NCI-H2171 treated with DMSO at 0.1 percent for 48 hours (cell line): Measurements from ENCODE around the gene INO80D.
"Not testable (repeated sequence)": the region's sequence is repeated elsewhere in the genome, so short reads cannot be mapped to it uniquely, and the experiment has no call there.

Source experiments
- DNase-seq: peaks from one replicate; lab custom pipeline; 2025; lab: John Stamatoyannopoulos, UW

Gene INO80D

DNA sequence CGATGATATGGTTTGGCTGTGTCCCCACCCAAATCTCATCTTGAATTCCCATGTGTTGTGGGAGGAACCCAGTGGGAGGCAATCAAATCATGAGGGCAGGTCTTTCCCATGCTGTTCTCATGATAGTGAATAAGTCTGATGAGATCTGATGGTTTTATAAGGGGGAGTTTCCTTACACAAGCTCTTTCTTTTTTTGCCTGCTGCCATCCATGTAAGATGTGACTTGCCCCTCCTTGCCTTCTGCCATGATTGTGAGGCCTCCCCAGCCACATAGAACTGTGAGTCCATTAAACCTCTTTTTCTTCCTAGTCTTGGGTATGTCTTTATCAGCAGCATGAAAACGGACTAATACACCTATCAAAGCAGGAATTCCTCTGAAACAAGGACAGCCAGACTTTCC is 107.2 kb downstream of the INO80D start:
- not testable (repeated sequence) for DNase-seq

DNA sequence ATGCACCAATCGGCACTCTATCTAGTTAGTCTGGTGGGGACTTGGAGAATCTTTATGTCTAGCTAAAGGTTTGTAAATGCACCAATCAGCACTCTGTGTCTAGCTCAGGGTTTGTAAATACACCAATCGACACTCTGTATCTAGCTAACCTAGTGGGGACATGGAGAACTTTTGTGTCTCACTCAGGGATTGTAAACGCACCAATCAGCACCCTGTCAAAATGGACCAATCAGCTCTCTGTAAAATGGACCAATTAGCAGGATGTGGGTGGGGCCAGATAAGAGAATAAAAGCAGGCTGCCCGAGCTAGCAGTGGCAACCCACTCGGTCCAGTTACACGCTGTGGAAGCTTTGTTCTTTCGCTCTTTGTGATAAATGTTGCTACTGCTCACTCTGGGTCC is 108.3 kb downstream of the INO80D start:
- not testable (repeated sequence) for DNase-seq

DNA sequence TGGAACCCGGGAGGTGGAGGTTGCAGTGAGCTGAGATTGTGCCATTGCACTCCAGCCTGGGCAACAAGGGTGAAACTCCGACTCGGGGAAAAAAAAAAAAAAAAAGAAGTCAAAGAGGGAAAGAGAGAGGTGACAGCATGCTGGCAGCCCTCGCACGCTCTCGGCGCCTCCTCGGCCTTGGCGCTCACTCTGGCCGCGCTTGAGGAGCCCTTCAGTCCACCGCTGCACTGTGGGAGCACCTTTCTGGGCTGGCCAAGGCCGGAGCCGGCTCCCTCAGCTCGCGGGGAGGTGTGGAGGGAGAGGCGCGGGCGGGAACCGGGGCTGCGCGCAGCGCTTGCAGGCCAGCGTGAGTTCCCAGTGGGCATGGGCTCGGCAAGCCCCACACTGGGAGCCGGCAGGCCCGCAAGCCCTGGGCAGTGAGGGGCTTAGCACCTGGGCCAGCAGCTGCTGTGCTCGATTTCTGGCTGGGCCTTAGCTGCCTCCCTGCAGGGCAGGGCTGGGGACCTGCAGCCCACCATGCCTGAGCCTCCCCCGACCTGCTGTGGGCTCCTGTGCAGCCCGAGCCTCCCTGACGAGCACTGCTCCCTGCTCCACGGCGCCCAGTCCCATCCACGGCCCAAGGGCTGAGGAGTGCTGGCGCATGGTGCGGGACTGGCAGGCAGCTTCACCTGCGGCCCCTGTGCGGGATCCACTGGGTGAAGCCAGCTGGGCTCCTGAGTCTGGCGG is 108.9 kb downstream of the INO80D start:
- DNase-seq: not testable (repeated sequence)

DNA sequence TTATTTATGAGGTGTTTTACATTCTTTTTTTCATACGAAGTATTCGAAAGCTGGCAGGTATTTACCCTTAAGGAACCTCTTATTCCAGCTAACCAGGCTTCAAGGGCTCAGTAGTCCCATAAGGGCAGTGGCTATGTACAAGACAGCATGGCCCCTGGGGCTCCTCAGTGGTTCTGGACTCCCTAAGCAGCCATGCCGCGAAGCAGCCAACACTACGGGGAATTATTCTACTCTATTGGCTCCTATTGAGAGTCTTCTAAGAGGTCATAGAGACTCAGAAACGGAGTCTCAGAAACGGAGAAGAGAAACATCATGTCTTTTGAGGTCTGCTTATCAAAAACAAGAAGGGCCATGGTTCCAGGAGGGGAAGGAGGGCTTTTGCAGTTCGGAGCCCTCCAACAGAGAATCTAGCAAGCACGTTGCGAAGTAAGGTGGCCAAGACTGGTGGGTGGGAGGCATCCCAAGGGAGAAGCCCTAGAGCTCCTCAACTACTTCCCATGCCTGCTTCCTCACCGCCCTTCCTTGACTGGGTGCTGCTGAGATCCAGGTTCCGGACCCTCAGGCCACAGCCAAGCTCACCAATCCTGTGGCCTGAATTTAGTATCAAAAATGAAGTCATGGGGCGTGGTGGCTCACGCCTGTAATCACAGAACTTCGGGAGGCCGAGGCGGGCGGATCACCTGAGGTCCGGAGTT is 109.7 kb downstream of the INO80D start:
- DNase-seq: no peak

DNA sequence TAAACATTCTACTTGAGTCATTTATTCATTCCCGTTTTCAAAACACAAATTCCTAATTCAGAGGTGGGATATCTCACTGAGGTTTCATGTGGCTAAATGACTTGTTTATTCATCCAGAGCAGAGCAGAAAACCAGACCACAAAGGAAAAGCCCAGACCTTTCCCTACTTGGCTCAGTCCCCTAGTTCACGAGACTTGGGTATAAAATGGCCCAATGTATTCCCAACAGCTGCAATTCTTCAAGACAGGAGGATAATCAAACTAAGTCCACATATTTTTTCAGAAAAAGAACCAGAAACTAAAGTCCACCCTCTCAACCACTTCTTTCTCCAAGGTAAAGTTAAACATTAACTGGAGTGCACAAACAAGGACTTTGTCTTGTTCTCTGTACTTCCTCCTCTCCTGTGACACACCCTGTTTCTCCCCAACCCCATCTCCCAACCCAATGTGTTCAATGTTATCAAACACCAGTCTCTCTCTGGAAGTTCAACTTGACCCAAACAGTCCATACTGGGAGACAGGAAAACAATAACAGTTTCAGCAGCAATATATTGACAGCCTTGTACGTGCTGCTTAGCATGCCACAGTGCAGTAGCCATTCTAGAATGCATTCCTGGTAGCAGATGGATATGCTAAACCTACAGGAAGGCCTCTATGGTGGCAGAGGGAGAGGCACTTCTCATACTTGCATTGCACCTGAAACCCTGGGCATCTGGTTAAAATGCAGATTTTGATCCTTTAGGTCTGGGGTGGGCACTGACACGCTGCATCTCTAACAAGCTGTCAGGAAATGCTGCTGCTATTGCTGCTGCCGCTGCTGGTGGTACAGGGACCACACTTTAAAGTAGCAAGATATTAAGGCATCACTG is 110.7 kb downstream of the INO80D start:
- DNase-seq: no peak

DNA sequence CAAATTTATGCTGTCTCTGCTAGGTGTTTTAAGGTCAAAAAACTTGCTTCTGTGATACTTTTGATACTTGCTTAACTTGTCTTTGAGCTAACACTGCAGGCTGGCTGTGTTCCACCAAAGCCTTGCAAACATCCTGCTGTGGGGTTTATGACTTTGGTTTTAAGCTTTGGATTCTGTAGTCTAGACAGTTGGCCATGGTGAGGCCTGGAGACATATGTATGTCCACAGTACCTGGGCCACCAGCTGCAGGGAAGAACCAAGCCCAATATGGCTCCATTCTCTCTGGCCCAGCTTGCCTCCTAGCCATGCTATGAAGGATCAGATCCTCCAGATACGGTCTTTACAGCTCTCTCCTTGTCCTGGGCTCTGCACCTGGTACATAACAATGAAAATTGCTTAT is 113.9 kb downstream of the INO80D start:
- DNase-seq: no peak

DNA sequence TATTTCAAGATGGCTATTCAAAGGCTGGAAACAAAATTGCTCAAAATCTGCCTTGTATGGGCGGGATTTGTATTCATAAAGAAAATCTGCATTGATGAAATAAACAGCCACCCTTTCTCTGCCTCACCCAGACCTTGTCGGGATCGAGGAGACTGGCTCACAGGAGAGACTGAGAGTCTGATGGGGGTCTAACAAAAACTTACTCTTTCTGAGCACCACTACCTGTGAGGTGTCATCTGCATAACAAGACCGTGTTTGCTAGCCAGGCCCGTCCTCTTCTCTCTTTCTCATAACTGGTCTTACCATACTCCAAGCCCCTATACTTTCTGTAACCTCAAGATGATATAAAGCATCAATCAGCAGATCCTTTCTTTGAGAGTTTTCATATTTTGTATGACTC is 115.6 kb downstream of the INO80D start:
- DNase-seq: no peak

DNA sequence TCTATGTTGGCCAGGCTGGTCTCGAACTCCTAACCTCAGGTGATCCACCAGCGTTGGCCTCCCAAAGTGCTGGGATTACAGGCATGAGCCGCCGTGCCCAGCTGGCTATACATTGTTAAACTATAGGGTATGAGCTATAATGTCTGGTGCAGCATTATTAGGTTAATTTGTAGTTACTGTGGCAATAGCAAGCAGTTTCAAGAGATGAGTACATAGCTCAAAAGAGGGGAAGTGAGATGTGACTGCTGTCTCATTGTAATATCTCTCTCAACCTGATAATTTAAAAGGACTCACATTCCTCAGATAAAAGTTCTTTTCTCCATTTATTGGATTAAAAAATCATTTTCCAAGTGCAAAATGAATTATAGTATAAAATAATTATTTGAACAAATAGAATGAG is 116.4 kb downstream of the INO80D start:
- no peak for DNase-seq

DNA sequence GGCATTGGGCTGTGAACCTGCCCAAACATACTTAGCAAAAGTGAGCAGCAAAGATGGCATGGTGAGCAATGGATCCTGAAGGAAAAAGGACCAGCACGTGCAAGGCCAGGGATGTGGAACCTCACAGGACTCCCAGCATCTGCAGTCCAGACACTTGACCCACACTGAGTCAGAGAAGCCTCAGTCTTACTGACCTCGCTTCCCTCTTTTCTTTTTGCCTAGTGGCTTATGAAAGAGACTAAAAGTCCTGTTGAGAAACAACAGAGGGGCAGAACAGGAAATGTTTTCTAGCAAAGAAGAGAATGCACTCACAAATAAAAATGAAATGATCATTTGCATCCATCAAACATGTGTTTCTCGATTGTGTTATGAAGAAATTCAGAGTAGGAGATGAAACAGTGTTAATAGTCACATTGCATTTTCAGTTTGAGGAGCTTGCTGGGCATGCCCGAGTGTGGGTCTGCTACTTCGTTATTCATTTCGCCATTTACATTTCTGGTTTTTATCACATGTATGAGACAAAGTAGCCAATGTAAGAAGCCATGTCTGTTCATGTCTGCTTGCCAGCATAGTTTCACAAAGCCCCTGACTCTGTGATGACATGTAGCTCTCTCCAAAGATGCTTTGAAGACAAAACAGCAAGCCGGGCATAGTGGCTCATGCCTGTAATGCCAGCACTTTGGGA is 118.4 kb downstream of the INO80D start:
- DNase-seq: no peak

DNA sequence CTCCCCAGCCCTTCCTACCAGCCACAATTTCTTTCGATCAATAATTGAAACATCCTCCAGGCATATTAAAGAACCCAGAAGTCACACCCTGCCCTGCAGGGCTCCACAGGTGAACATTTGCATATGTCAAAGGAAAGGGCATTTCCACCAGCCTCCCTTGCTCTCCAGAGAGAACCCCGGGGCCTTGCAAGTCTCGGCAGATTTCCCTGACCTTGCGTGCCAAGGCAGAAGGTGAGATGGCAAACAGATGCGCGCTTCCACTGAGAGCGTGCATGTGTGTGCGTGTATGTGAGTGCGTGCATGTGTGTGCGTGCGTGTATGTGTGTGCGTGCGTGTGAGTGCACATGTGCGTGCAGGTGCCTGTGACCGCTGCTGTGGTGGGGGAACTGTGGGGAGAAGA is 120.3 kb downstream of the INO80D start:
- peak; percentile 88 for DNase-seq

DNA sequence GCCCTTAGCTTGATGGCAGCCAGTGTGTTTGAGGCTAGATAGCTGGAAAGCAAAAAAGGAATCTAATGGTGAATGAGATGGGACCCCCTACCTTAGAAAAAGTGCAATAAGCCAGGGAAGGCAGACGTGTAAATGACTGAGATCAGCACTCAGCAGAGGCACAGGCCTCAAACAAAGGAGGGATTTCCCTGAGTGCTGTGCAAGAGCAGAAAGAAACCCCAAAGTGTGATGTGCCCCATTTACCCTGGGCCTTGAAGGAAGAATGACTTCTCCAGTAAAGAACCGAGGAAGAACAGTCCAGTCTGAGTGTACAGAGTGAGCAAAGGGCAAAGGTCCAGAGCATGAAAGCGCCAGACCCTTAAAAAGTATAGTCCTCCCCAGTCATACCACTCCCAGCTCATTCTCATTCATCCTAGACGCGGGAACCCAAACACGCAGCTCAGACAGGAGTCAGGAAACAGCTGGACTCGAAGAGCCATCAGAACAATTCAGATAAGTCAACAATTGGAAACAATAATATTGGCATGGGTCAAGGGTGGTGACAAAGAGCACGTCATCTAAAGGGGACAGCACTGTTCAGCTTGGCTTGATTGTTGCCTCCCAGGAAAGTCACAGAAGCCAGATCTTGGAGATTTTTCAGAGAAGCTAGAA is 121.7 kb downstream of the INO80D start:
- DNase-seq: no peak

DNA sequence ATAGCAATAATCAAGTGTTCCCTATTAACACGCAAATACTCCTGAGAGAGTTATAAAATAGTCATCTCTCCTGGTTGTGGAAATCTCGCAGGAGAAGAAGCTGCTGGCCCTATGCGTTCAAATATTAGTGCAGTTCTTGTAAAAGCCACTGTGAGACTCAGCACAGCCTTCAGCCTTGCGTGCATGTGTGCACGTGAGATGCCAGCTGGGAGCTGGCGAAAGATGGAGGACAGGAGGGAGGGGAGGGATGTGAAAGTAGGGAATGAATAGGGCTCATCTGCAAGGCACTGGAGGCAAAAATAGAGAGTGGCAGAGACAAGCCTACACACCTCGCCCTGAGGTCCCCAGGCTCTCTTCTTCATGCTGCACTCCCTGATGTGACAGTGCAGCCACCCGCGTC is 126.5 kb downstream of the INO80D start:
- DNase-seq: peak; percentile 43

DNA sequence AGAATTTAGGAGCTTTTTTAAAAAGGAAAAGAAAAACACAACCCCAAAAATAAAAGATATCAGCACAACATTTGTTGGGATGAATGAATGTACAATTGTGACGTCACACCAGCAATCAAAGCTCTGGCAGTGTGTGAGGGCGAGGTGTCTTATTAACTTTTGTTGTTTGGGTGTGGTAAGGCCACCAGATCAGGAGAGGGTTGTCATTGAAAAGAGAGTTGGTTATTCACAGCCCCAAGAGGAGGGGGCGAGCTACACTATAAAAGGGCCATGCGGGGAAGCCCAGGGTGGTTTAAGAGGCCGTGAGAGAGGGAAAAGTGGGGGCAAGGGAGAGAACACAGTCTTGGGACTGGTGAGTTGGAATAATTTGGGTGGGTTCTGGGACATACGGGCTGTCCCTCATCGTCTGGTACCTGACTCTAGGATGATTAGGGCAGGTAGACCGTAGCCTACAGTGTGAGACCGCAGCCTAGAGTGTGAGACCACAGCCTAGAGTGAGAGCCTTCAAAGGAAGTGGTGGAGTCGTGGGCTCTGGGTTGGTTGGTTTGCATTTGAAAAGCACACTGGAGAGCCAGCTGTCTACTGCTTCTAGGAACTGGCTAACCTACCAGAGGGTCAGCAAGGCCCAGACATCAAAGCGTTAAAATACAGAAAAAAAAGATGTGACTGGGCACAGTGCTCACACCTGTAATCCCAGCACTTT is 128.4 kb downstream of the INO80D start:
- DNase-seq: no peak

DNA sequence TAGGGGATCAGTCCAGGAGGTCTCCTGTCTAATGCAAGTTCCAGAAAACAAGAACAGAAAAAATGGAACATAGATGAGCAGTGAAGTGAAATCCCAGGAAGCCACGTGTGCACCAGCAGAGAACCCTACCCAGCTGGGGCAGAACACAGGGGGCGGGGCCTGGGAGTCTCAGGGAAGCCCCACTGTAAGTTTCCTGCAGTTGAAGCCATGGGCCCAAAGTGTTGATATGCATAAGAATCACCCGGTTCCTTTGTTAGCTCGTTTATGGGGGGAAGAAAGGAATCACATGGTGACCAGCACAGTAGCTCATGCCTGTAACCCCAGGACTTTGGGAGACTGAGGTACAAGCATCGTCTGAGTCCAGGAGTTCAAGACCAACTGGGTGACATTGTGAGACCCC is 131.3 kb downstream of the INO80D start:
- peak; percentile 29 for DNase-seq

DNA sequence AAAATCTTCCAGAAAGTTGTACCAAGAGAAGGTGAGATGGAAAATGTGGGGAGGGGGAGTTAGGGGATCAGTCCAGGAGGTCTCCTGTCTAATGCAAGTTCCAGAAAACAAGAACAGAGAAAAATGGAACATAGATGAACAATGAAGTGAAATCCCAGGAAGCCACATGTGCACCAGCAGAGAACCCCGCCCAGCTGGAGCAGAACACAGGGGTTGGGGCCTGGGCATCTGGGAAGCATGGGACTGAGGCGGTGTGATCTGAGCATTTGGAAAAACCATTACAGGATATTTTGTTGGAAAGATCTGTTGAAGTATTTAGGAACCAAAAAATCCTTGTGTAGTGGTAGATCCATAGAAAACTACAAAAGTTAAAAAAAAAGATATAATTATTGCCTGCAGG is 133.7 kb downstream of the INO80D start:
- DNase-seq: no peak

DNA sequence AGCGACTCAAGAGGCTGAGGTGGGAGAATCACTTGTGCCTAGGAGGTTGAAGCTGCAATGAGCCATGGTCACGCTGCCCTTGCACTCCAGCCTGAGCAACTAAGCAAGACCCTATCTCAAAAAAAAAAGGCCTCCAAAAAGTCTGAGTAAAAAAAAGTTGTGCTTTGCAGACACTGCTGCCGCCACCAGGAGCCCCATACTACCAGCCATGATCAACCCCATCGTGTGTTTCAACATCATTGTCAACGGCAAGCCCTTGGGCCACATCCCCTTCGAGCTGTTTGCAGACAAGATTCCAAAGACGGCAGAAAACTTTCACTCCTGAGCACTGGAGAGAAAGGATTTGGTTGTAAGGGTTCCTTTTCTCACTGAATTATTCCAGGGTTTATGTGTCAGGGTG is 137.1 kb downstream of the INO80D start:
- no peak for DNase-seq

DNA sequence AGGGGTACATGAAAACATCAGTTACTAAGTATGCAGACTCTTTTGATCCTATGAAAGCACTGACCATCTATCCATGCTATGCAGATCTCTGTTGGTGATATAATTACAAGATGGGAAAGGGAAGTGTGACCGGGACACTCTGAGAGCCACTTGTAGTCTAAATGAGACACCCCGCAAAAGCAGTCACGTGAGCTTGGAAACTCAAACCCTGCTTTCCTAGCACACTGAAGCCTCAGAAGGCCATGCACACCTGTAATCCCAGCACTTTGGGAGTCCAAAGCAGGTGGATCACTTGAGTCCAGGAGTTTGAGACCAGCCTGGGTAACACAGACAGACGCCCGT is 137.5 kb downstream of the INO80D start:
- no peak for DNase-seq

DNA sequence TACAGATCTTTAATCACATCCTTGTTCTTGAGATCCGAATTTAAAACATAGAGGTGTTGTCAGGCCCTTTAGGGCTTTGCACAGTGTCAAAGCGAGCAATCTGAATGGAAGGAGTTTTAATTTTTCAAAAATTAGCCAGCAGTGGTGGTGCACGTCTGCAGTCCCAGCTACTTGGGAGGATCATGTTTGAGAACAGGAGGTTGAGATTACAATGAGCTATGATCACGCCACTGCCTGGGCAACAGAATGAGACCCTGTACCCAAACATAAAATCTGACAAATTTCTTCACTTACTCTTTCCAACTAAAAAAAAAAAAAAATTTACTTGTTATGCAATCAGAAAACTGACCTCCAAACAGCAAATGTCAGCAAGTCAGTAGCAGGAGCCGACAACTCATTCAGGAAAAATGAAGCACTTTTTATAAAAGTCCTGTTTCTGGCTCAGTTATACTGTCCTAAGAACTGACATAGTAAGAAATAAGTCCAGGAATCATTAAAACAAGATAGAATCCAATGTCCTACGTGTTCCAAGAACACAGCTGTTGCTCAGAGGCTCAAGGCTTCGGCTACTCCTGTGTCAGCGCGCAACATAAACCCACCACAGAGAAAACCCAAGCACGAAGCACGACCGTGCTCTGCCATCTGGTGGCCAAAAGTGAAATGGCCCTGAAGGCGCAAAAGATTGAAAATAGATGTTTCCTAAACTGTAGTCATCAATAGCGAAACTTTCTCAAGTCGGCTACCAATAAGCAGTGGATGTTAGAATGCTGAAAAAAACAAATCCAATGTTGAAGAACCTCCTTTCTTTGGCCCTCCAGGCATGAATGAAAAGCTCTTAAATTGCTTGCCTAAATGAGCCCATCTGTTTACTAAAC is 138.1 kb downstream of the INO80D start:
- DNase-seq: peak; percentile 76

DNA sequence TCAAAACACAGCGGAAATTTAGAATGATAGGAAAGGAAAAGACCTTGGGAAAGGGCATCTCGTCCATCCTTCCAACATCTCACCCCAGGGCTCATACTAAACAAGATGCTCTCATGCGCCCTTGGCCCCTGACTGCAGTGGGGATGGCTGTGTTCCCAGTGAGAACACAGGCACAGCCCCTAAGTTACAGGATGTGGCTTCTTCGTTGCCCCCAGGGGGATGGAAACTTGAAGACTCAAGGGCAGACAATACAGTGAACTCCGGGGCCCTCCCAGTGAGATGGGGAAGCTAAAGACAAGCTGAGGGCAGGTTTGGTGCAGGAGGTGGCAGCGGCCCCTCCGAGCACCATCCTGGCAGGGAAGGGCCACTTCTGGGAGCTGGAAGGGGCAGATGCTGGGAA is 139.7 kb downstream of the INO80D start:
- DNase-seq: no peak
